Measurements from ENCODE around the gene FOXD4.
A peak's percentile ranks its signal among the peaks of the same experiment; 100 is the strongest.
"Not testable (repeated sequence)": the region's sequence is repeated elsewhere in the genome, so short reads cannot be mapped to it uniquely, and the experiment has no call there.

The FOXD4 gene

GRCh38 chr9:93909-94308, 24.3 kb downstream of the FOXD4 start:
- not testable (repeated sequence) for DNase-seq (ENCODE audit: low spot score)

GRCh38 chr9:90851-91250, 27.4 kb downstream of the FOXD4 start:
- DNase-seq (ENCODE audit: low spot score): not testable (repeated sequence)

- DNase-seq (ENCODE audit: low spot score): not testable (repeated sequence)
Observed at GRCh38 chr9:88396-89037, 29.7 kb downstream of the FOXD4 start.

- not testable (repeated sequence) for DNase-seq (ENCODE audit: low spot score)
Observed at GRCh38 chr9:87860-88259, 30.4 kb downstream of the FOXD4 start.

- DNase-seq (ENCODE audit: low spot score): not testable (repeated sequence)
Observed at GRCh38 chr9:87105-87504, 31.1 kb downstream of the FOXD4 start.

GRCh38 chr9:86697-87096, 31.5 kb downstream of the FOXD4 start:
- DNase-seq (ENCODE audit: low spot score): not testable (repeated sequence)

- not testable (repeated sequence) for DNase-seq (ENCODE audit: low spot score)
Observed at GRCh38 chr9:82932-83689, 35.1 kb downstream of the FOXD4 start.

- not testable (repeated sequence) for DNase-seq (ENCODE audit: low spot score)
Observed at GRCh38 chr9:78333-78732, 39.9 kb downstream of the FOXD4 start.

GRCh38 chr9:76389-76788, 41.8 kb downstream of the FOXD4 start:
- not testable (repeated sequence) for DNase-seq (ENCODE audit: low spot score)

GRCh38 chr9:73900-74525, 44.2 kb downstream of the FOXD4 start:
- not testable (repeated sequence) for DNase-seq (ENCODE audit: low spot score)

GRCh38 chr9:73076-73899, 44.9 kb downstream of the FOXD4 start:
- peak; percentile 41 for DNase-seq (ENCODE audit: low spot score)
